WTC11 (cell line): ENCODE results near the gene SCIMP. TPM values are rescaled to one million over a fixed set of nuclear protein-coding genes. Genes with fewer than 3 reads are reported as not detected.

Source experiments
- ATAC-seq: fragments of 200-7000 bp; cut with Tn5 transposase; 2 replicates; pipeline ENCODE4 v1.10.0; 2021; ENCODE audit warnings: mild to moderate bottlenecking, moderate library complexity
- CTCF ChIA-PET: fragments of 300-600 bp; sonication (Branson Sonifier 250); formaldehyde crosslinking; loops from one replicate; lab custom pipeline; 2021; ENCODE audit warnings: antibody characterized with exemption; lab: Charles Lee
- POLR2A ChIA-PET: fragments of 350-600 bp; sonication (Branson Sonifier 250); formaldehyde crosslinking; loops from one replicate; lab custom pipeline; 2021; ENCODE audit warnings: antibody characterized with exemption; lab: Charles Lee
- DNase-seq: peaks from one replicate; pipeline ENCODE4 v3.0.0; 2021; ENCODE audit warnings: low spot score
- H3K27ac Mint-ChIP-seq: 2 replicates; pipeline ENCODE4 v1.8.0; 2021; ENCODE audit warnings: mixed read lengths
- H3K27me3 Mint-ChIP-seq: 2 replicates; pipeline ENCODE4 v1.8.0; 2021; ENCODE audit warnings: low read depth, mild to moderate bottlenecking, moderate library complexity, mixed read lengths
- H3K36me3 Mint-ChIP-seq: 2 replicates; pipeline ENCODE4 v1.8.0; 2021; ENCODE audit warnings: mixed read lengths
- H3K4me1 Mint-ChIP-seq: 2 replicates; pipeline ENCODE4 v1.8.0; 2022; ENCODE audit warnings: mixed read lengths
- H3K4me3 Mint-ChIP-seq: 2 replicates; pipeline ENCODE4 v1.8.0; 2021; ENCODE audit warnings: mild to moderate bottlenecking, moderate library complexity, mixed read lengths
- H3K9me3 Mint-ChIP-seq: 2 replicates; pipeline ENCODE4 v1.8.0; 2021; ENCODE audit warnings: mixed read lengths
- AR ChIP-seq: fragments of 250-450 bp; sonication (Bioruptor Pico); IDR thresholded peaks from 2 replicates; pipeline ENCODE4 v1.9.0; 2021; ENCODE audit warnings: mild to moderate bottlenecking
- ARID4B ChIP-seq: sonication (generic); formaldehyde crosslinking; IDR thresholded peaks from 2 replicates; pipeline ENCODE4 v1.8.0; 2023; ENCODE audit warnings: missing genetic modification reagents, mild to moderate bottlenecking, borderline replicate concordance
- E2F5 ChIP-seq: sonication (generic); formaldehyde crosslinking; IDR thresholded peaks from 2 replicates; pipeline ENCODE4 v1.8.1; 2022; ENCODE audit warnings: mild to moderate bottlenecking, moderate library complexity, missing genetic modification reagents
- EMX1 ChIP-seq: fragments of 250-450 bp; sonication (Bioruptor Pico); IDR thresholded peaks from 2 replicates; pipeline ENCODE4 v1.8.0; 2021; ENCODE audit warnings: mild to moderate bottlenecking
- FOXP1 ChIP-seq: sonication (generic); formaldehyde crosslinking; IDR thresholded peaks from 2 replicates; pipeline ENCODE4 v1.8.0; 2022; ENCODE audit warnings: missing genetic modification reagents, mild to moderate bottlenecking, moderate library complexity, borderline replicate concordance
- FOXP4 ChIP-seq: sonication (generic); formaldehyde crosslinking; IDR thresholded peaks from 2 replicates; pipeline ENCODE4 v1.8.0; 2022; ENCODE audit warnings: mild to moderate bottlenecking, missing genetic modification reagents
- GABPB1 ChIP-seq: sonication (generic); formaldehyde crosslinking; IDR thresholded peaks from 2 replicates; pipeline ENCODE4 v1.8.1; 2023; ENCODE audit warnings: mild to moderate bottlenecking, missing genetic modification reagents
- HMGA2 ChIP-seq: fragments of 250-450 bp; sonication (Bioruptor Pico); IDR thresholded peaks from 2 replicates; pipeline ENCODE4 v1.4.0; 2021; ENCODE audit warnings: mild to moderate bottlenecking, moderate library complexity
- SMAD4 ChIP-seq: sonication (generic); formaldehyde crosslinking; IDR thresholded peaks from 2 replicates; pipeline ENCODE4 v1.8.0; 2022; ENCODE audit warnings: mild to moderate bottlenecking, missing genetic modification reagents
- SP1 ChIP-seq: sonication (generic); formaldehyde crosslinking; conservative IDR thresholded peaks from 2 replicates; pipeline ENCODE4 v1.8.1; 2022; ENCODE audit warnings: missing genetic modification reagents
- TCF7 ChIP-seq: sonication (generic); formaldehyde crosslinking; IDR thresholded peaks from 2 replicates; pipeline ENCODE4 v1.8.0; 2022; ENCODE audit warnings: mild to moderate bottlenecking, low read depth, missing genetic modification reagents, moderate library complexity
- TEAD4 ChIP-seq: sonication (generic); formaldehyde crosslinking; IDR thresholded peaks from 2 replicates; pipeline ENCODE4 v1.8.0; 2022; ENCODE audit warnings: mild to moderate bottlenecking, missing genetic modification reagents
- ZNF232 ChIP-seq: sonication (generic); formaldehyde crosslinking; IDR thresholded peaks from 2 replicates; pipeline ENCODE4 v1.8.0; 2022; ENCODE audit warnings: mild to moderate bottlenecking, missing genetic modification reagents
- ZNF263 ChIP-seq: sonication (generic); formaldehyde crosslinking; IDR thresholded peaks from 2 replicates; pipeline ENCODE4 v1.8.1; 2022; ENCODE audit warnings: low read depth, mild to moderate bottlenecking, moderate library complexity, missing genetic modification reagents
- ZNF532 ChIP-seq: fragments of 250-450 bp; sonication (Bioruptor Pico); IDR thresholded peaks from 2 replicates; pipeline ENCODE4 v1.9.0; 2021; ENCODE audit warnings: mild to moderate bottlenecking, borderline replicate concordance
- total RNA-seq: library from RNA; stranded (reverse); gene quantifications from 3 replicates; pipeline ENCODE4 v1.2.3, GENCODE V29; 2021

SCIMP gene
- total RNA-seq, 1 experiment from 2014 or later, result not detected

GRCh38 chr17:5254903-5255521 is 20.4 kb upstream of the SCIMP start:
- Mint-ChIP-seq H3K4me3 (no peak overlapping the region), H3K27me3 (no peaks in the 10 kb centered on the region), H3K9me3 (no peaks in the 10 kb centered on the region), H3K27ac (no peak overlapping the region), H3K4me1 (peaks cover 11% of the 10 kb centered on the region)
- DNase-seq (no peak), ATAC-seq (no peak)
- POLR2A ChIA-PET, result no interaction called here
- TF ChIP-seq HMGA2 (no peak), ZNF232 (no peak), TEAD4 (CRISPR knock-in tag) (no peak), SMAD4 (CRISPR knock-in tag) (no peak), ZNF263 (CRISPR knock-in tag) (no peak), FOXP1 (CRISPR knock-in tag) (no peak), ARID4B (no peak), E2F5 (no peak), GABPB1 (no peak), TCF7 (no peak), SP1 (CRISPR knock-in tag) (no peak)
- TF ChIP-seq, all 79 proteins: peak for 0
- H3K36me3 Mint-ChIP-seq, result no peaks in the 10 kb centered on the region
- CTCF ChIA-PET, result interaction anchor here (0.6 to 3.1 kb wide), 4 partner anchors 9 to 184 kb away, joined by 3 to 16 read pairs (median 4); partner anchors contain the start of gene C1QBP

GRCh38 chr17:5254414-5254813 is 19.8 kb upstream of the SCIMP start:
- Mint-ChIP-seq H3K27ac (no peak overlapping the region), H3K4me1 (peaks cover 11% of the 10 kb centered on the region), H3K9me3 (no peaks in the 10 kb centered on the region), H3K27me3 (no peaks in the 10 kb centered on the region), H3K36me3 (no peaks in the 10 kb centered on the region), H3K4me3 (no peak overlapping the region)
- DNase-seq (no peak), ATAC-seq (no peak)
- ChIA-PET POLR2A (interaction anchor here (0.6 kb wide), 1 partner anchor 1288 kb away, joined by 3 read pairs; no protein-coding TSS in a partner anchor), CTCF (interaction anchor here (0.7 to 3.1 kb wide), 4 partner anchors 16 to 185 kb away, joined by 3 to 16 read pairs (median 3); partner anchors contain the start of gene C1QBP)
- no peak for TF ChIP-seq ARID4B
- no peak for TF ChIP-seq EMX1 (CRISPR knock-in tag)
- TF ChIP-seq ZNF532 (CRISPR knock-in tag), result no peak
- TF ChIP-seq FOXP4, result no peak
- no peak for TF ChIP-seq AR (CRISPR knock-in tag)
